GM12875 (cell line): ENCODE data around the gene ACTR10.
A peak's percentile ranks its signal among the peaks of the same experiment; 100 is the strongest.

Source experiments
- H3K4me3 ChIP-seq: one replicate; pipeline ENCODE4 v1.5.1; 2011; ENCODE audit warnings: low read depth, low read length, control low read depth
- TF ChIP-seq, protein P1 (sequence below): IDR thresholded peaks from 2 replicates; pipeline ENCODE4 v1.5.1; 2011; ENCODE audit warnings: low read depth, mild to moderate bottlenecking, control low read depth, inconsistent platforms, low read length, moderate library complexity, borderline replicate concordance; ENCODE audit not compliant: insufficient read depth

Gene ACTR10

DNA sequence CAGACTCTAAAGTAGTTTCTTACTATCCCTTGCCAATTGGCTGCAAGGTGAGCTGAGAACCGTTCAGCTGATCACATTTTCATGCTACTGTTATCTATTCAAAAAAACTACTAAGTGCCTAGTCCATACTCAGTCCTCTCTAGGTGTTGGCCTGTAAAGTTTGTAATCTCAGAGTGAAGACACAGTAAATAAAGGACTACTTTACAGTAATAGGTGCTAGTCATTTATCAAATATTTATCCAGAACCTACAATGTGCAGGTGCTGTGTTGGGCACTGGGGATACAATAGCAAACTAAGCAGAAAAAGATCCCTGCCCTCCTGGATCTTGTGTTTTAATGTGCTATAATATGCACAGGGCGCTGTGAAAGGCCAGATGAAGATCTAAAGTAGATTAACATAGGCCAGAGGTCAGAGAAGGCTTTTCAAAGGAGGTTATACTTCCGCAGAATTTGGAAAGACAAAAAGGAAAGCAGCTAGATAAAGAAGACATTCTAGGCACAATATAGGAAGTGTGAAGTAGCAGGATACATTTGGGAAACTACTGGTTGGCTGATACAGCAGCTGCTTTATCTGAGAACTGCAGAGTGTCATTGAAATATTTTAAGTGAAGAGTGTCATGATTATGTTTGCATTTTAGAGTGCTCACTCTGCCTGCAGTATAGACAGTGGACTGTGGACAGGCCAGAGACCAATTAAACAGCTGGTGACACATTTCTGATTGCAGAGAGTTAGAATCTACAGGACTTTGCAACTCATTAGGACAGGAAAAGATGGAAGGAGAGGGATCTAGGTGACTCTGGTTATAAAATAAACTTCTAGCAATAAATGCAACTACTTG lies 8.0 kb upstream of the ACTR10 start:
- TF ChIP-seq, protein P1, sequence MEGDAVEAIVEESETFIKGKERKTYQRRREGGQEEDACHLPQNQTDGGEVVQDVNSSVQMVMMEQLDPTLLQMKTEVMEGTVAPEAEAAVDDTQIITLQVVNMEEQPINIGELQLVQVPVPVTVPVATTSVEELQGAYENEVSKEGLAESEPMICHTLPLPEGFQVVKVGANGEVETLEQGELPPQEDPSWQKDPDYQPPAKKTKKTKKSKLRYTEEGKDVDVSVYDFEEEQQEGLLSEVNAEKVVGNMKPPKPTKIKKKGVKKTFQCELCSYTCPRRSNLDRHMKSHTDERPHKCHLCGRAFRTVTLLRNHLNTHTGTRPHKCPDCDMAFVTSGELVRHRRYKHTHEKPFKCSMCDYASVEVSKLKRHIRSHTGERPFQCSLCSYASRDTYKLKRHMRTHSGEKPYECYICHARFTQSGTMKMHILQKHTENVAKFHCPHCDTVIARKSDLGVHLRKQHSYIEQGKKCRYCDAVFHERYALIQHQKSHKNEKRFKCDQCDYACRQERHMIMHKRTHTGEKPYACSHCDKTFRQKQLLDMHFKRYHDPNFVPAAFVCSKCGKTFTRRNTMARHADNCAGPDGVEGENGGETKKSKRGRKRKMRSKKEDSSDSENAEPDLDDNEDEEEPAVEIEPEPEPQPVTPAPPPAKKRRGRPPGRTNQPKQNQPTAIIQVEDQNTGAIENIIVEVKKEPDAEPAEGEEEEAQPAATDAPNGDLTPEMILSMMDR, result no peak
- no peak overlapping the region for H3K4me3 ChIP-seq

DNA sequence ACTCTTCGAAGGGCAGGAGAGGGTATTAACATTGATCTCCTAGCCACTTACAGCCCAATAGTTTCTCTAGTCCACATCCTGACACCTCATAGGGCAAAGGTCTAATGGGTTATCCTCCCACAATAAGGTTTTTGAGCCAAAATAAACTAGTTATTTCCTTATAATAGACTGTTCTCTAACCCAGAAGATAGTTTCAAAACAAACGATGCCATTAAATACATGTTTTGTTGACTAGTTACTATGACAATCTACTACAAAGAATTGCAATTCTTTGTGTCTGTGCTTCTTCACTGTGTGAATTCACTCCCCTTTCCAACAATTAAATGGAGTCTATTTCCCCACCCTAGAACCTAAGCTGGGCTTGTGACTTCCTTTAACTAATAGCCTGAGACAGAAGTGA lies 6.4 kb upstream of the ACTR10 start:
- TF ChIP-seq, protein P1, result no peak
- no peak overlapping the region for H3K4me3 ChIP-seq

DNA sequence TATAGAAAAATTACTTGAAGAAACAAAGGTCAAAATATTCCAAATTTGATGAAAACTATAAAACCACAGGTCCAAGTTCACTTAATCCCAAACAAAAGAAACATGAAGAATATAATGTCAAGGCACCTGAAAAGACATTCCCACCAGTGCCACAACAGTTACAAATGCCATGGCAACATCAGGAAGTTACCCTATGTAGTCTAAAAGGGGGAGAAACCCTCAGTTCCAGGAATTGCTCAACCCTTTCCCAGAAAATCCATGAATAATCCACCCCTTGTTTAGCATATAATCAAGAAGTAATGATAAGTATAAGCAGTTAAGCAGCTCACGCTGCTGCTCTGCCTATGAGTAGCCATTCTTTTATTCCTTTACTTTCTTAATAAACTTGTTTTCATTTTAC lies 3.8 kb upstream of the ACTR10 start:
- TF ChIP-seq, protein P1, result no peak
- no peak overlapping the region for H3K4me3 ChIP-seq

DNA sequence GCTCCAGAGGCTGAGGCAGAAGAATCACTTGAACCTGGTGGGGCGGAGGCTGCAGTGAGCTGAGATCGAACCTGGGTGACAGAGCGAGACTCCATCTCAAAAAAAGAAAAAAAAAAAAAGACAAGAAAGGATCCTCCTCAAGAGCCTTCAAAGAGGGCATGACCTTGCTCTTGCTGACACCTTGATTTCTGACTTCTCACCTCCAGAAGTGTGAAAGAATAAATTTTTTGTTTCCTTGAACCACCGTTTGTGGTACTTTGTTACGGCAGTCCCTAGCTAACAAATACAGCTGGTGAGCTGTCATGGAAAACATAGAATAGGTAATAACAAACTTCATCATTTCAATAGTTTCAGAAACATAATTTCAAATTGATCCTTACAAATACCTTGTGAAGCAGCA lies 1.9 kb upstream of the ACTR10 start:
- TF ChIP-seq, protein P1, result no peak
- H3K4me3 ChIP-seq, result no peak overlapping the region

DNA sequence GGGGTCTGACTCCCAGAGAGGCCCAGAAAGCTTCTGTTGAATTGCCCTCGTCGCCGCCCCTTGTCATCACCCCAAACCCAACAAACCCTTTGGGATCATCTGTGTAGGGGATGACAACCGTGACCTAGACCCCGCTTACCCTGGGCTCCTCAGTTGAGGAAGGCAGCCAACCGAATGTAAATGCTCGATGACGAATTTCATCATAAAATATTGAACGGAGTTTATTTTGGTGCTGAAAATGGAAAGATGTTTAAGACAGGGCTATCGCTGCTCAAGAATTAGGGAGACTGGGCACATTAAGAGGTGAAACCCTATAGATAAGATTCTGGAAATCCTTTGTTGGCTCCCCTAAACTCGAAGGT lies 512 bp downstream of the ACTR10 start:
- peak overlapping the region; percentile 49 for H3K4me3 ChIP-seq
- TF ChIP-seq, protein P1, result no peak

DNA sequence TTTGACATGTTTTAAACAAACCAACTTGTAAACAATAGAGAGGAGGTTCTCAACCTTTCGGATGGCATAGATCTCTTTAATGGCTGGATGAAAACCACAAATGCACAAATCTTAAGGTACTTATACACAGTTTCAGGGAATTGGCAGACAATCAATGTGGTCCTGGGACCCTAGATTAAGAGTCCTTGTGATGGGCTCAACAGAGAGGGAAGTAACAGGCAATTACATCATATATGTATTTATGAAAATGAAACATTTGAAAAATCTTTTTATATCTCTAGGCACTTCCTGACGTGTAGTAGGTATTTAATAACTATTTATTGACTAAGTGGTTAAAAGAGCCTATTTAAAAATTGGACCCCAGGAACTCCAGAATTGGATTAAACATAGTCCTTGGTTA lies 897 bp downstream of the ACTR10 start:
- TF ChIP-seq, protein P1, result no peak
- H3K4me3 ChIP-seq, result peak overlapping the region; percentile 49

DNA sequence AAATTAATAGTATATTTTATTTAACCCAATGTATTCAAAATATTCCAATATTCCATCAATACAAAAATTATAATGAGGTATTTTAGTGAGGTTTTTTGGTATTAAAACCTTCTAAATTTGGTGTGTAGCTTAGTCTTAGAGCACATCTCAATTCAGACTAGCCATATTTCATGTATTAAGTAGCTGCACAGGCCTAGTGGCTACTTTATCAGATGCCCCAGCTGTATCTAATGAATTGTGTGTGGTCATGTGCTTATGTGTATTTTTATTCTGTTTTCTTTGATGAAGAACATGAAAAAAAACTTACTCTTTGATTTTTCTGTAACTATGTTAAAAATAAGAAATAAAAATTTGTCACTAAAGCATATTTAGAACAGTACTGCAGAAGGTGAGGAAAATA lies 13.2 kb downstream of the ACTR10 start:
- TF ChIP-seq, protein P1, result no peak
- no peak overlapping the region for H3K4me3 ChIP-seq
